Neural cell (in vitro differentiated cells): ENCODE data around the gene MAGI1. TPM values are rescaled to one million over a fixed set of nuclear protein-coding genes. Genes with fewer than 3 reads are reported as not detected.

Experiments used
- H2AFZ ChIP-seq: fragments of 200-600, 300-800 bp; sonication (generic), shearing (Covaris generic); 2 replicates; pipeline ENCODE4 v1.6.0; 2014; ENCODE audit warnings: low read depth, mild to moderate bottlenecking, antibody characterized with exemption, low read length, moderate library complexity
- H3F3A ChIP-seq: fragments of 200-600 bp; shearing (Covaris generic); 2 replicates; pipeline ENCODE4 v1.6.1; 2016; ENCODE audit warnings: mild to moderate bottlenecking, moderate library complexity, mixed read lengths, antibody characterized with exemption, low read length; ENCODE audit not compliant: insufficient read depth, poor library complexity, severe bottlenecking
- H3K27ac ChIP-seq: fragments of 200-600, 300-800 bp; sonication (generic), shearing (Covaris generic); 2 replicates; pipeline ENCODE4 v1.5.1; 2014; ENCODE audit warnings: mild to moderate bottlenecking, low read length, moderate library complexity
- H3K27me3 ChIP-seq: fragments of 300-800, 200-600 bp; sonication (generic), shearing (Covaris generic); 2 replicates; pipeline ENCODE4 v1.6.0; 2014; ENCODE audit warnings: mild to moderate bottlenecking, low read depth, low read length, moderate library complexity; ENCODE audit not compliant: insufficient read depth
- H3K36me3 ChIP-seq: fragments of 300-800, 200-600 bp; sonication (generic), shearing (Covaris generic); 2 replicates; pipeline ENCODE4 v1.5.1; 2014; ENCODE audit warnings: mild to moderate bottlenecking, antibody characterized with exemption, low read length, moderate library complexity; ENCODE audit not compliant: insufficient read depth
- H3K4me2 ChIP-seq: fragments of 300-800, 200-600 bp; sonication (generic), shearing (Covaris generic); 2 replicates; pipeline ENCODE4 v1.6.0; 2014; ENCODE audit warnings: mild to moderate bottlenecking, low read length
- H3K4me3 ChIP-seq: fragments of 300-800, 200-600 bp; sonication (generic), shearing (Covaris generic); 2 replicates; pipeline ENCODE4 v1.5.1; 2014; ENCODE audit warnings: mild to moderate bottlenecking, low read length, moderate library complexity
- H3K79me2 ChIP-seq: fragments of 200-600 bp; shearing (Covaris generic); replicated peaks from 2 replicates; pipeline ENCODE4 v1.6.0; 2014; ENCODE audit warnings: mild to moderate bottlenecking, low read length, moderate library complexity; ENCODE audit not compliant: insufficient read depth
- H3K9ac ChIP-seq: fragments of 300-800, 200-600 bp; sonication (generic), shearing (Covaris generic); 2 replicates; pipeline ENCODE4 v1.6.1; 2016; ENCODE audit warnings: mild to moderate bottlenecking, low read length, mixed read lengths
- H3K9me2 ChIP-seq: fragments of 200-600 bp; shearing (Covaris generic); 2 replicates; pipeline ENCODE4 v1.6.1; 2016; ENCODE audit warnings: mild to moderate bottlenecking, low read length, mixed read lengths; ENCODE audit not compliant: insufficient read depth
- H3K9me3 ChIP-seq: fragments of 200-600, 300-800 bp; sonication (generic), shearing (Covaris generic); 2 replicates; pipeline ENCODE4 v1.6.1; 2016; ENCODE audit warnings: mild to moderate bottlenecking, mixed run types, low read length, moderate library complexity, mixed read lengths
- H4K20me1 ChIP-seq: fragments of 200-600 bp; shearing (Covaris generic); 2 replicates; pipeline ENCODE4 v1.6.1; 2016; ENCODE audit warnings: mild to moderate bottlenecking, mixed run types; ENCODE audit not compliant: insufficient read depth
- EP300 ChIP-seq: fragments of 450-650 bp; conservative IDR thresholded peaks from 2 replicates; pipeline ENCODE4 v1.6.1; 2014; ENCODE audit warnings: antibody characterized with exemption, mild to moderate bottlenecking, moderate library complexity; ENCODE audit not compliant: poor library complexity, severe bottlenecking
- EZH2 ChIP-seq: fragments of 200-600, 300-800 bp; shearing (Covaris generic), sonication (generic); IDR thresholded peaks from 2 replicates; pipeline ENCODE4 v1.6.1; 2014; ENCODE audit warnings: antibody characterized with exemption, low read length, borderline replicate concordance, mild to moderate bottlenecking; ENCODE audit not compliant: insufficient read depth, poor library complexity, severe bottlenecking
- MXI1 ChIP-seq: fragments of 450-650 bp; conservative IDR thresholded peaks from 2 replicates; pipeline ENCODE4 v1.6.1; 2014; ENCODE audit warnings: antibody characterized with exemption, mild to moderate bottlenecking; ENCODE audit not compliant: poor library complexity, severe bottlenecking
- POLR2AphosphoS5 ChIP-seq: IDR thresholded peaks from 2 replicates; pipeline ENCODE4 v1.6.1; 2012
- SMC3 ChIP-seq: fragments of 450-650 bp; conservative IDR thresholded peaks from 2 replicates; pipeline ENCODE4 v1.6.1; 2014; ENCODE audit warnings: antibody characterized with exemption, mild to moderate bottlenecking, moderate library complexity; ENCODE audit not compliant: poor library complexity
- TAF1 ChIP-seq: IDR thresholded peaks from 2 replicates; pipeline ENCODE4 v1.6.1; 2012; ENCODE audit warnings: low read depth
- polyA plus RNA-seq: library from polyadenylated mRNA; depleted of rRNA; stranded (reverse); fragments of >200 nt; gene quantifications from 2 replicates; pipeline ENCODE4 v1.2.3, GENCODE V29; 2014
- TF ChIP-seq, protein P1 (sequence below): IDR thresholded peaks from 2 replicates; pipeline ENCODE4 v1.6.1; 2012; ENCODE audit warnings: borderline replicate concordance

MAGI1 gene
- polyA plus RNA-seq, 1 donor from 2014 or later: 44.7 TPM

DNA sequence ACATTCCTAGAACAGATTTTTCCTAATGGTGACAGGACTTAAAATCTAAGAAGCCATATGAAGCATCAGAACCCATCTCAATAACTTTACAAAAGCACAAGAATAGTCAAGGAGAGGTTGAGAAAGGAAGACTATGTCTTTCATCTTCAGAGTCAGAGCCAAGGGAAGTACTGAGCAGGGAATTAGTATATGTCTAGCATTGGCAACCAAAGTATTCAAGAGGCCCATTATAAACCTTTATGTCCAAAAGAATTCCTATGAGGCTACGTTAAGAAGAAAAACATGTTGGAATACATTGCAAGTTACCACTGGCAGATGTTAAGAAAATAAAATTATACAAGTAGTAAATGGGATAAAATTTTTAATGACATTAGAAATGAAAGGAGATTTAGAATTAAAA, 150.5 kb downstream of the MAGI1 start:
- TF ChIP-seq MXI1: no peak
- no peak for TF ChIP-seq POLR2AphosphoS5
- H3K27me3 ChIP-seq: no peaks in the 10 kb centered on the region
- no peak overlapping the region for H3K4me2 ChIP-seq
- H3F3A ChIP-seq: no peaks in the 10 kb centered on the region
- no peak overlapping the region for H3K4me3 ChIP-seq
- H3K36me3 ChIP-seq: no peaks in the 10 kb centered on the region
- H3K79me2 ChIP-seq: no peaks in the 10 kb centered on the region
- no peaks in the 10 kb centered on the region for H3K9me2 ChIP-seq
- H3K9me3 ChIP-seq: no peaks in the 10 kb centered on the region
- H2AFZ ChIP-seq: no peak overlapping the region
- H3K9ac ChIP-seq: no peak overlapping the region
- H3K27ac ChIP-seq: no peak overlapping the region
- no peaks in the 10 kb centered on the region for H4K20me1 ChIP-seq

DNA sequence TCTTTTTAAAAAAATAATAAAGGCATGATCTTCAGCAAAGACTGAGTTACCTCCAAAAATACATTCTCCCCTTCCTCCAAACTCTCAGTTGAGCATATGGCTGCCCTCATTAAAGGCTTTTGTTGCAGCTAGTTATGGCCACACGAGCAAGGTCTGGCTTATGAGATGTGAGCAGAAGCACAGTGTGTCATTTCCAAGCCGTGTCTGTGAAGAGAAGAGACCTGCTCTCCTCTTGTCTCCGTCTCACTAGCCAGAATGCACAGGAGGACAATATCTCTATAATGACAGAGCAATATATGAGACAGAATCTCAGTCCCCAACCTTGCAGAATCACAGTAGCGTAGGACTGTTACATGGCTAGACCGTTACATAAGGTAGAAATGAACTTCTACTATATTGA, 152.3 kb downstream of the MAGI1 start:
- no peak overlapping the region for H3K4me3 ChIP-seq
- H3K36me3 ChIP-seq: no peaks in the 10 kb centered on the region
- no peaks in the 10 kb centered on the region for H3K9me2 ChIP-seq
- no peaks in the 10 kb centered on the region for H3K79me2 ChIP-seq
- H3F3A ChIP-seq: no peaks in the 10 kb centered on the region
- no peaks in the 10 kb centered on the region for H3K9me3 ChIP-seq
- no peak overlapping the region for H3K4me2 ChIP-seq
- no peak overlapping the region for H3K27ac ChIP-seq
- no peaks in the 10 kb centered on the region for H4K20me1 ChIP-seq
- TF ChIP-seq, protein P1, sequence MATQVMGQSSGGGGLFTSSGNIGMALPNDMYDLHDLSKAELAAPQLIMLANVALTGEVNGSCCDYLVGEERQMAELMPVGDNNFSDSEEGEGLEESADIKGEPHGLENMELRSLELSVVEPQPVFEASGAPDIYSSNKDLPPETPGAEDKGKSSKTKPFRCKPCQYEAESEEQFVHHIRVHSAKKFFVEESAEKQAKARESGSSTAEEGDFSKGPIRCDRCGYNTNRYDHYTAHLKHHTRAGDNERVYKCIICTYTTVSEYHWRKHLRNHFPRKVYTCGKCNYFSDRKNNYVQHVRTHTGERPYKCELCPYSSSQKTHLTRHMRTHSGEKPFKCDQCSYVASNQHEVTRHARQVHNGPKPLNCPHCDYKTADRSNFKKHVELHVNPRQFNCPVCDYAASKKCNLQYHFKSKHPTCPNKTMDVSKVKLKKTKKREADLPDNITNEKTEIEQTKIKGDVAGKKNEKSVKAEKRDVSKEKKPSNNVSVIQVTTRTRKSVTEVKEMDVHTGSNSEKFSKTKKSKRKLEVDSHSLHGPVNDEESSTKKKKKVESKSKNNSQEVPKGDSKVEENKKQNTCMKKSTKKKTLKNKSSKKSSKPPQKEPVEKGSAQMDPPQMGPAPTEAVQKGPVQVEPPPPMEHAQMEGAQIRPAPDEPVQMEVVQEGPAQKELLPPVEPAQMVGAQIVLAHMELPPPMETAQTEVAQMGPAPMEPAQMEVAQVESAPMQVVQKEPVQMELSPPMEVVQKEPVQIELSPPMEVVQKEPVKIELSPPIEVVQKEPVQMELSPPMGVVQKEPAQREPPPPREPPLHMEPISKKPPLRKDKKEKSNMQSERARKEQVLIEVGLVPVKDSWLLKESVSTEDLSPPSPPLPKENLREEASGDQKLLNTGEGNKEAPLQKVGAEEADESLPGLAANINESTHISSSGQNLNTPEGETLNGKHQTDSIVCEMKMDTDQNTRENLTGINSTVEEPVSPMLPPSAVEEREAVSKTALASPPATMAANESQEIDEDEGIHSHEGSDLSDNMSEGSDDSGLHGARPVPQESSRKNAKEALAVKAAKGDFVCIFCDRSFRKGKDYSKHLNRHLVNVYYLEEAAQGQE: no peak
- TF ChIP-seq POLR2AphosphoS5 (no peak), EZH2 (no peak)
- H3K9ac ChIP-seq: no peak overlapping the region
- no peaks in the 10 kb centered on the region for H3K27me3 ChIP-seq
- no peak overlapping the region for H2AFZ ChIP-seq

DNA sequence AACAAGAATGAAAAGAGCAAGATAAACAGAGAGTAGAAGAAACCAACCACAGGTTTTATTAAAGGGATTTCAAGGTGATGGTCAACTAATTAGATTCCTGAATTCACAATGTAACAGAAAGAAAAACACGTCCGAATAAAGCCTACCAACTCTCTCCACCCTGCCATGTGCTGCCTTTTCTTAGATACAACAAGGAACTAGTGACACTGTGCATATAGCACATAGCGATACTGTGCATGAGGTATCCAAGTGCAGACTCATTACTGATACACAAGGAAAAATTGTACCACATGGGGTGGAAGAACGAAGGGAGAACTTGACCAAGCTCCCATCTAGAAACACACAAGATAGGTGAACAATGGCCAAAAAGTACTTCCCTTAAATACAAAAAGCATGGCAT, 154.6 kb downstream of the MAGI1 start:
- Histone ChIP-seq H3K4me3 (no peak overlapping the region), H3K79me2 (no peaks in the 10 kb centered on the region), H3K9me2 (no peaks in the 10 kb centered on the region), H3F3A (no peaks in the 10 kb centered on the region), H3K36me3 (no peaks in the 10 kb centered on the region), H2AFZ (no peak overlapping the region), H4K20me1 (no peaks in the 10 kb centered on the region), H3K9ac (no peak overlapping the region), H3K27ac (no peak overlapping the region), H3K4me2 (no peak overlapping the region), H3K9me3 (no peaks in the 10 kb centered on the region), H3K27me3 (no peaks in the 10 kb centered on the region)
- TF ChIP-seq EZH2: no peak
- TF ChIP-seq SMC3: no peak
- TF ChIP-seq TAF1: no peak
- TF ChIP-seq MXI1: no peak

DNA sequence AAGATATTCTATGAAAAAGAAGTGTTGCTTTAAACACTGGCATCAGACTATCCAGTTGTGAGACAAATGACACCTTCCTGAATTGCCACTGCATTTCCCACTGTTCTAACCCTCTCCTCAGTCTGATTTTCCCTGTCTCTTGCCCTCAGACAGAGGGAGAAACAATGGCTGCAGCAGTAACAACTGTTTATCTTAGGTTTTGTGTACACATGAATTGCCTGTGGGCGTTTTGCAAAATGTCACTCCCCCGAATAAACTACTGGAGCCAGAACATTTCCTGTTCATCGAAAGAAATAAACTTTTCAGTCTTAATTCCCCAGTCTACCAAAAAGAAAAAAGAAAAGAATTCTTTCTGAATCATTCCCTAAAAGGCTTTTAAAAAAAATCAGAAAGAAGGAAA, 155.1 kb downstream of the MAGI1 start:
- no peak overlapping the region for H3K9ac ChIP-seq
- no peak overlapping the region for H2AFZ ChIP-seq
- no peak overlapping the region for H3K4me2 ChIP-seq

More for the DNA sequence above, 155.1 kb downstream of the MAGI1 start:
- Histone ChIP-seq H3F3A (no peaks in the 10 kb centered on the region), H3K9me3 (no peaks in the 10 kb centered on the region), H3K27me3 (no peaks in the 10 kb centered on the region), H3K36me3 (no peaks in the 10 kb centered on the region), H3K79me2 (no peaks in the 10 kb centered on the region), H3K4me3 (no peak overlapping the region), H4K20me1 (no peaks in the 10 kb centered on the region), H3K9me2 (no peaks in the 10 kb centered on the region), H3K27ac (no peak overlapping the region)
- TF ChIP-seq SMC3: no peak
- TF ChIP-seq, protein P1: no peak
- TF ChIP-seq EZH2: no peak
- no peak for TF ChIP-seq EP300
- no peak for TF ChIP-seq MXI1
